ENCODE data around the gene ATP8B4. TPM values are rescaled to one million over a fixed set of nuclear protein-coding genes. Genes with fewer than 3 reads are reported as not detected.

The ATP8B4 gene
- polyA plus RNA-seq, 1 experiment, result 1.0 TPM

DNA sequence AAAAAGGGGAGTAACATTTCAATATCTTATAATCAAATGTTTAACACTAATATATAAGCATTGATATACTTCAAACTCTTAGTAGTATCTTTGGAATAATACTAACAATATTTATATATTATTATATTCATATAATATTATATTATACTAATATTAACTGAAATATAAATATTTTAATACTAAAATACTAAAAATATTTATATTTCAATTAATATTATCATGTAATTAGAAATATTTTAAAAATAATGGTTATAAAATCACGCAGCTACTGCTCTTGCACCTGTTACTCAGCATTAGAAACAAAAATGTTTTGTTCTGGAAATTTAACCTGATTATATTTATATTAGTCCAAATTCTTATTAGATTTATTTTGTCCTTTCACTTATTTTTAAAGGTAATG, 12.6 kb upstream of the ATP8B4 start:
- no peak for DNase-seq (ENCODE audit: low read depth, low spot score)
- ChIA-PET CTCF (interaction anchor here (0.6 kb wide), 1 partner anchor 18 kb away, joined by 3 read pairs; no protein-coding TSS in a partner anchor), POLR2A (no interaction called here)
- TF ChIP-seq, protein P1, sequence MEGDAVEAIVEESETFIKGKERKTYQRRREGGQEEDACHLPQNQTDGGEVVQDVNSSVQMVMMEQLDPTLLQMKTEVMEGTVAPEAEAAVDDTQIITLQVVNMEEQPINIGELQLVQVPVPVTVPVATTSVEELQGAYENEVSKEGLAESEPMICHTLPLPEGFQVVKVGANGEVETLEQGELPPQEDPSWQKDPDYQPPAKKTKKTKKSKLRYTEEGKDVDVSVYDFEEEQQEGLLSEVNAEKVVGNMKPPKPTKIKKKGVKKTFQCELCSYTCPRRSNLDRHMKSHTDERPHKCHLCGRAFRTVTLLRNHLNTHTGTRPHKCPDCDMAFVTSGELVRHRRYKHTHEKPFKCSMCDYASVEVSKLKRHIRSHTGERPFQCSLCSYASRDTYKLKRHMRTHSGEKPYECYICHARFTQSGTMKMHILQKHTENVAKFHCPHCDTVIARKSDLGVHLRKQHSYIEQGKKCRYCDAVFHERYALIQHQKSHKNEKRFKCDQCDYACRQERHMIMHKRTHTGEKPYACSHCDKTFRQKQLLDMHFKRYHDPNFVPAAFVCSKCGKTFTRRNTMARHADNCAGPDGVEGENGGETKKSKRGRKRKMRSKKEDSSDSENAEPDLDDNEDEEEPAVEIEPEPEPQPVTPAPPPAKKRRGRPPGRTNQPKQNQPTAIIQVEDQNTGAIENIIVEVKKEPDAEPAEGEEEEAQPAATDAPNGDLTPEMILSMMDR (IDR thresholded peaks at IDR 0.05; ENCODE audit: low read depth, low read length), result no peak
- Histone ChIP-seq H3K9me3 (ENCODE audit: control insufficient read depth, insufficient read depth, low read length) (no peaks in the 10 kb centered on the region), H3K4me3 (ENCODE audit: low read depth, low read length) (no peak overlapping the region), H3K27ac (ENCODE audit: low read depth, low read length) (no peak overlapping the region), H3K27me3 (ENCODE audit: control insufficient read depth, insufficient read depth, low read length) (no peaks in the 10 kb centered on the region)

DNA sequence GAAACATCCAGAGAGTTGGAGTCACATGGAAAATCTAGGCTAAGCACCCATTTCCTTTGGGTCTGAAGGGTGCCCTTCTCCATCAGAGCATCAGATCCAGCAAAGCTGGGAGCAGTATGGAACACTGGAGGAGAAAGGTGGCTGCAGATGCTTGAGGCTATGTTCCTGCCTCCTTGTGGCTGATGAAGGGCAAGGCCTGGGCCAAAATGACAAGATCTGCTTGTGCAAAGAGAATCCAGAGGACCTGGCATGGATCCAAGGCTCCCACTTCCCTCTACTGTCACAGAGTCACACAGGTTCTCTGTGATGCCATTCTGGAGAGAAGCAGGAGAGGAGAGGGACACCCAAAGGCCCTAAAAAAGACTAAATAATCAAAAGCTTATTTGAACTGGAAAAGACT, 9.2 kb upstream of the ATP8B4 start:
- DNase-seq (ENCODE audit: low read depth, low spot score), result no peak
- no peaks in the 10 kb centered on the region; the same call in 1 of the 2 replicates for H3K9me3 ChIP-seq (ENCODE audit: control insufficient read depth, insufficient read depth, low read length)
- TF ChIP-seq, protein P1 (IDR thresholded peaks at IDR 0.05; ENCODE audit: low read depth, low read length), result no peak
- no peak overlapping the region for H3K4me3 ChIP-seq (ENCODE audit: low read depth, low read length)
- no peak overlapping the region for H3K27ac ChIP-seq (ENCODE audit: low read depth, low read length)
- ChIA-PET CTCF (no interaction called here), POLR2A (interaction anchor here (0.8 kb wide), 1 partner anchor 76 kb away, joined by 3 read pairs; no protein-coding TSS in a partner anchor)
- H3K27me3 ChIP-seq (ENCODE audit: control insufficient read depth, insufficient read depth, low read length), result no peaks in the 10 kb centered on the region

GRCh38 chr15:50127255-50127777, 8.3 kb upstream of the ATP8B4 start:
- CTCF ChIA-PET, result interaction anchor here (1.1 kb wide), 1 partner anchor 21 kb away, joined by 3 read pairs; no protein-coding TSS in a partner anchor

GRCh38 chr15:50126072-50126471, 7.0 kb upstream of the ATP8B4 start:
- Histone ChIP-seq H3K9me3 (ENCODE audit: control insufficient read depth, insufficient read depth, low read length) (no peaks in the 10 kb centered on the region; the same call in 1 of the 2 replicates), H3K27ac (ENCODE audit: low read depth, low read length) (no peak overlapping the region), H3K4me3 (ENCODE audit: low read depth, low read length) (no peak overlapping the region), H3K27me3 (ENCODE audit: control insufficient read depth, insufficient read depth, low read length) (no peaks in the 10 kb centered on the region)
- TF ChIP-seq, protein P1 (IDR thresholded peaks at IDR 0.05; ENCODE audit: low read depth, low read length), result no peak
- CTCF ChIA-PET, result no interaction called here
- DNase-seq (ENCODE audit: low read depth, low spot score), result no peak
- POLR2A ChIA-PET, result interaction anchor here (0.6 kb wide), 2 partner anchors 820 to 1714 kb away, joined by 3 read pairs; no protein-coding TSS in a partner anchor

More at GRCh38 chr15:50127255-50127777, 8.3 kb upstream of the ATP8B4 start:
- POLR2A ChIA-PET, result no interaction called here
- no peak overlapping the region for H3K27ac ChIP-seq (ENCODE audit: low read depth, low read length)
- DNase-seq (ENCODE audit: low read depth, low spot score), result no peak
- no peaks in the 10 kb centered on the region for H3K27me3 ChIP-seq (ENCODE audit: control insufficient read depth, insufficient read depth, low read length)
- H3K9me3 ChIP-seq (ENCODE audit: control insufficient read depth, insufficient read depth, low read length), result no peaks in the 10 kb centered on the region; the same call in 1 of the 2 replicates
- no peak overlapping the region for H3K4me3 ChIP-seq (ENCODE audit: low read depth, low read length)
- TF ChIP-seq, protein P1 (IDR thresholded peaks at IDR 0.05; ENCODE audit: low read depth, low read length), result no peak

- ChIA-PET CTCF (no interaction called here), POLR2A (no interaction called here)
- H3K27me3 ChIP-seq (ENCODE audit: control insufficient read depth, insufficient read depth, low read length), result no peaks in the 10 kb centered on the region
- no peak overlapping the region for H3K27ac ChIP-seq (ENCODE audit: low read depth, low read length)
- no peaks in the 10 kb centered on the region; the same call in 1 of the 2 replicates for H3K9me3 ChIP-seq (ENCODE audit: control insufficient read depth, insufficient read depth, low read length)
- DNase-seq (ENCODE audit: low read depth, low spot score), result no peak
- TF ChIP-seq, protein P1 (IDR thresholded peaks at IDR 0.05; ENCODE audit: low read depth, low read length), result no peak
- no peak overlapping the region for H3K4me3 ChIP-seq (ENCODE audit: low read depth, low read length)
These were observed 5.6 kb upstream of the ATP8B4 start for GRCh38 chr15:50124631-50125030.
